CD4-positive, alpha-beta T cell treated with Interleukin-4 for 4 hours (primary cell): ENCODE data around the gene NUP88.

Experiments used
- DNase-seq: peaks from one replicate; pipeline ENCODE4 v3.0.0-alpha.2; 2020

NUP88 gene

GRCh38 chr17:5354310-5354709 lies 65.2 kb downstream of the NUP88 start:
- DNase-seq = no peak

DNA sequence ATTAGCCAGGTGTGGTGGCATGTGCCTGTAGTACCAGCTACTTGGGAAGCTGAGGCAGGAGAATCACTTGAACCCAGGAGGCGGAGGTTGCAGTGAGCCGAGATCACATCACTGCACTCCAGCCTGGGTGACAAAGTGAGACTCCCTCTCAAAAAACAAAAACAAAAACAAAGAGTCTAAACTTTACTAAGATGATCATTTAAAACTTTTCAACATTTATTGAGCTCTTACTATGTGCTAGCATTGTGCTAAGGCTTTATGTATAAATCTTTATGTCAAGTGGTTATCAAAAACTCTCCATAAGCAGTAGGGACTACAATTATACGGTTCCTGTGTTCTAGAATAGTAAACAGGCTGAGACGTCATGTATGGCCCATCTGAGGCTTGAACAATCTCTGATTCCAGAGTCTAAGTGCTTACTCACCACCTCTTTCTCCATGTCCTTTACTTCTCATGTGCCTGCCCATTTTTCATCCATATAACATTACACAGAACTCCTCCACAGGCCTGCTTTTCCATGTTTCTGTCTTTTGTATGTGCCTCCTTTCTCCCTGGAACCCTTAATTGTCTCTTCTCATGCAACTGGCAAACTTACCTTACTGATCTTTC lies 66.7 kb downstream of the NUP88 start:
- DNase-seq = no peak

DNA sequence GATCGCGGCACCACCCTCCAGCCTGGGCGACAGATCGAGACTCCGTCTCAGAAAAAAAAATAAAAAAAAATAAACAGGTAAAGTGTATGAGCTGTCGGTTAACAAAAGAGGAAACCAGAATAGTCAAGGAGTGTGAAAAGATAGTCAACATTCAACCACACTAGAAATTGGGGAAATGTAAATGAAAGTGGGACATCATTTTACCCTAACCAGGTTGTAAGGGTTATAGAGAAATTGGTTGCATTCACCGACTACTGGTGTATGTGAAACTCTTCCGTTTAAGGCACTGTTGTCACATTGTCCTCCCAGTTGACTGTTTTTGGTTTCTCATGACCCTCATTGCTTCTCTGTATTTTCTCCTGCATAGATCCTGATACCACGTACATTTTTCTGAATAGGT lies 74.5 kb downstream of the NUP88 start:
- DNase-seq = no peak
